GM12875 (cell line): ENCODE data around the gene IQCF5.
"Not testable (repeated sequence)": the region's sequence is repeated elsewhere in the genome, so short reads cannot be mapped to it uniquely, and the experiment has no call there.

Experiments used
- H3K4me3 ChIP-seq: one replicate; pipeline ENCODE4 v1.5.1; 2011; ENCODE audit warnings: low read depth, low read length, control low read depth
- TF ChIP-seq, protein P1 (sequence below): IDR thresholded peaks from 2 replicates; pipeline ENCODE4 v1.5.1; 2011; ENCODE audit warnings: low read depth, mild to moderate bottlenecking, control low read depth, inconsistent platforms, low read length, moderate library complexity, borderline replicate concordance; ENCODE audit not compliant: insufficient read depth

The IQCF5 gene

DNA sequence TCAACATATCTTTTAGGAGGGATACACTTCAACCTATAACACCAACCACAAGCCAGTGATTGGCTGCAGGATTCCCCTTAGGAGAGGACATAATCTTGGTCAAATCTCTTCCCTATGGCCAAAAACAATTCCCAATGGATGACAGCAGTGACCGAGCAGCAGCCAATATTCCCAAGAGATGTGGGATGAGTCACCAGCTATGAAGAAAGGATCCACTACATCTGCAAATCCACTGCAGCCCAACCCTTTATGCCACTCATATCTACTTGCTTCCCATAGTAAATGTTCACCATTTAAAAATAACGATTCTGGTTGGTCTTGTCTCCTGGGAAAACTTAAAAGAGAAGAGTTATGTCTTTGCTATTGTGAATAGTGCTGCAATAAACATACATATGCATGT lies 4.5 kb upstream of the IQCF5 start:
- H3K4me3 ChIP-seq, result no peak overlapping the region
- TF ChIP-seq, protein P1, sequence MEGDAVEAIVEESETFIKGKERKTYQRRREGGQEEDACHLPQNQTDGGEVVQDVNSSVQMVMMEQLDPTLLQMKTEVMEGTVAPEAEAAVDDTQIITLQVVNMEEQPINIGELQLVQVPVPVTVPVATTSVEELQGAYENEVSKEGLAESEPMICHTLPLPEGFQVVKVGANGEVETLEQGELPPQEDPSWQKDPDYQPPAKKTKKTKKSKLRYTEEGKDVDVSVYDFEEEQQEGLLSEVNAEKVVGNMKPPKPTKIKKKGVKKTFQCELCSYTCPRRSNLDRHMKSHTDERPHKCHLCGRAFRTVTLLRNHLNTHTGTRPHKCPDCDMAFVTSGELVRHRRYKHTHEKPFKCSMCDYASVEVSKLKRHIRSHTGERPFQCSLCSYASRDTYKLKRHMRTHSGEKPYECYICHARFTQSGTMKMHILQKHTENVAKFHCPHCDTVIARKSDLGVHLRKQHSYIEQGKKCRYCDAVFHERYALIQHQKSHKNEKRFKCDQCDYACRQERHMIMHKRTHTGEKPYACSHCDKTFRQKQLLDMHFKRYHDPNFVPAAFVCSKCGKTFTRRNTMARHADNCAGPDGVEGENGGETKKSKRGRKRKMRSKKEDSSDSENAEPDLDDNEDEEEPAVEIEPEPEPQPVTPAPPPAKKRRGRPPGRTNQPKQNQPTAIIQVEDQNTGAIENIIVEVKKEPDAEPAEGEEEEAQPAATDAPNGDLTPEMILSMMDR, result no peak

DNA sequence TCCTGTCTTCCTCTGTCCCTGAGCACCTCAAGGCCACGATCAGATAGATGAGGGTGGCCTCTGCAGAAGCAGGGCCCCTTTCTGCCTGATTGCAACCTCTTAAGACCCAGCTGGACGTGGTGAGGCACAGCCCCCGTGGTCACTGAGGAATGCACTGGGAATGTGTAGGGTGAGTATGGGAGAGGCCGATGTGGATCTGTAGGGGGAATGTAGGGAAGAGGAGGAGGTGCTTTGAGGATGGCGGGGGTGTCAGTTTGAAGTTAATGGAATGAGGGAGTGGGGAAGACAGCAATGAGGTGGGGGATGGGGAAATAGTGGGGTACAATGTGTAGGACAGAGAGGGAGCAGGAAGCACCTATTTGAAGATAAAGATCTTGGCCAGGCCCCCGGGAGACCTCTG lies 785 bp upstream of the IQCF5 start:
- TF ChIP-seq, protein P1, result no peak
- no peak overlapping the region for H3K4me3 ChIP-seq

- TF ChIP-seq, protein P1, result no peak
- H3K4me3 ChIP-seq, result no peak overlapping the region
Measured at GRCh38 chr3:51874889-51875288, 512 bp downstream of the IQCF5 start.

GRCh38 chr3:51874411-51874810 lies 990 bp downstream of the IQCF5 start:
- TF ChIP-seq, protein P1, result no peak
- no peak overlapping the region for H3K4me3 ChIP-seq

DNA sequence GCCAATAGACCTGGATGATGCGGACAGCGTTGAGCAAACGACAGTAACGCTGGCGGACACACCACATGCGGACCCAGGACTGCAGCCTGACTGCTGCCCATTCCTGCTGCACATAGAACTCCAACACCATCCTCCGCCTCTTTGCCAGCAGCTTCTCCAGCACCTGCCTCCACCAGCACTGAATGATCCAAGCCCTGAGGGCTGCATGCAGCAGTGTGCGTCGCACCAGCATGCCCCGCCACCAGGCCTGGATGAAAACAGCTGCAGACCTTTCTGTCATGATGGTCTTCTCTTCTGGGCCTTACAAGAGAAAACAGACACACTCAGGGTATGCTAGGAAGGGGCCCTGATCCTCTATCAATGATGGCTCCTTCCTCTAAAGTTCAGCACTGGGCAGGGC lies 1.5 kb downstream of the IQCF5 start:
- no peak overlapping the region for H3K4me3 ChIP-seq

GRCh38 chr3:51873253-51873766 lies 2.1 kb downstream of the IQCF5 start:
- H3K4me3 ChIP-seq, result no peak overlapping the region
- TF ChIP-seq, protein P1, result no peak

More for the DNA sequence above, 1.5 kb downstream of the IQCF5 start:
- TF ChIP-seq, protein P1, result no peak

DNA sequence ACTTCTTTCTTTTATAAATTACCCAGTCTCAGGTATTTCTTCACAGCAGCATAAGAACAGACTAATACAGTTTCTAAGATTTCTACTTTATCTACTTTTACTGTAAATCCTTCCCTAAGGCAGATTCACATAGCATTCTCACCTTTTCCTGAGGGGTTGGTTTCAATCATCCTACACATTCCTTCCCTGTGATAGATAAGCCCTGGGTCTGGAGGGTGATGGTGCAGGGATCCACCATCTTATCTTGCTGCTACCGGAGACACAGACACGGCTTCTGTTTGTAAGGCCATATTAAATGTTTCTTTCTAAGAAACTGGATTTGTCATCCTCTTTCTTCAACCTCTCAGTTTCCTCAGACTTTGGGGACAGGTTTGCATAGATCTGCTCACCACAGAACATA lies 6.1 kb downstream of the IQCF5 start:
- H3K4me3 ChIP-seq, result no peak overlapping the region
- TF ChIP-seq, protein P1, result no peak

DNA sequence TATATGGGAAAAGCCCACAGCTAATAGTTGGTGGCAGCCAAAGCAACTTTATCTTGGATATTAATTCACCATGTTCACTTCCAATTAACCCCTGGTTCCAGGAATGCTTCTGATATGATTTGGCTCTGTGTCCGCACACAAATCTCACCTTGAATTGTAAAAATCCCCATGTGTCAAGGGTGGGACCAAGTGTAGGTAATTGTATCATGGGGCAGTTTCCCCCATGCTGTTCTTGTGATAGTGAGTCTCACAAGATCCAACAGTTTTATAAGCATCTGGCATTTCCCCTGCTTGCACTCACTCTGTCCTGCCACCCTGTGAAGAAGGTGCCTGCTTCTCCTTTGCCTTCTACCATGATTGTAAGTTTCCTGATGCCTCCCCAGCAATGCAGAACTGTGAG lies 6.5 kb downstream of the IQCF5 start:
- not testable (repeated sequence) for H3K4me3 ChIP-seq
